HAP-1 (cell line): ENCODE data around the gene GRAMD2B.
A peak's percentile ranks its signal among the peaks of the same experiment; 100 is the strongest.
"Not testable (repeated sequence)": the region's sequence is repeated elsewhere in the genome, so short reads cannot be mapped to it uniquely, and the experiment has no call there.

ENCODE experiments used
- DNase-seq, 2 experiments: peaks; one replicate each; pipeline ENCODE4 v3.0.0-alpha.2; 2016 to 2020; ENCODE audit warnings: low spot score in 2 of 2
- H3K27me3 ChIP-seq: fragments of 250-450 bp; sonication (Bioruptor Pico); 2 replicates; pipeline ENCODE4 v1.5.1; 2020; ENCODE audit warnings: low read depth, mild to moderate bottlenecking, moderate library complexity
- H3K36me3 ChIP-seq: fragments of 250-450 bp; sonication (Bioruptor Pico); replicated peaks from 2 replicates; pipeline ENCODE4 v1.5.1; 2020; ENCODE audit warnings: mild to moderate bottlenecking
- H3K4me1 ChIP-seq: fragments of 250-450 bp; sonication (Bioruptor Pico); 2 replicates; pipeline ENCODE4 v1.5.1; 2020; ENCODE audit warnings: mild to moderate bottlenecking
- H3K4me3 ChIP-seq: fragments of 250-450 bp; sonication (Bioruptor Pico); 2 replicates; pipeline ENCODE4 v1.5.1; 2020; ENCODE audit warnings: mild to moderate bottlenecking, moderate library complexity
- H3K9me3 ChIP-seq: fragments of 250-450 bp; sonication (Bioruptor Pico); 2 replicates; pipeline ENCODE4 v1.5.1; 2020; ENCODE audit warnings: mild to moderate bottlenecking, moderate library complexity
- in situ Hi-C: fragments of 300-500 bp; cut with MboI; formaldehyde crosslinking; loops from 3 replicates; pipeline ENCODE4 v1.14.3; 2020; ENCODE audit warnings: low sequenced_read_pairs, inconsistent platforms, mixed read lengths

GRAMD2B gene

GRCh38 chr5:126395198-126395597 is 28.0 kb upstream of the GRAMD2B start:
- no peak for DNase-seq
- H3K27me3 ChIP-seq = no peaks in the 10 kb centered on the region
- H3K9me3 ChIP-seq = no peaks in the 10 kb centered on the region; the same call in 1 of the 2 replicates
- no peak overlapping the region for H3K4me3 ChIP-seq
- H3K4me1 ChIP-seq = no peaks in the 10 kb centered on the region
- H3K36me3 ChIP-seq = no peaks in the 10 kb centered on the region
- in situ Hi-C loops = no loop called here

GRCh38 chr5:126395605-126396004 is 27.6 kb upstream of the GRAMD2B start:
- in situ Hi-C loops = no loop called here
- Histone ChIP-seq H3K9me3 (no peaks in the 10 kb centered on the region; the same call in 1 of the 2 replicates), H3K36me3 (no peaks in the 10 kb centered on the region), H3K4me3 (no peak overlapping the region), H3K27me3 (no peaks in the 10 kb centered on the region), H3K4me1 (no peaks in the 10 kb centered on the region)
- no peak for DNase-seq

GRCh38 chr5:126396721-126397120 is 26.5 kb upstream of the GRAMD2B start:
- H3K36me3 ChIP-seq, H3K27me3 ChIP-seq, H3K4me3 ChIP-seq, in situ Hi-C loops, H3K4me1 ChIP-seq, H3K9me3 ChIP-seq, DNase-seq: not testable (repeated sequence)

GRCh38 chr5:126398791-126399190 is 24.4 kb upstream of the GRAMD2B start:
- in situ Hi-C loops = no loop called here
- H3K36me3 ChIP-seq = no peaks in the 10 kb centered on the region
- no peak overlapping the region for H3K4me3 ChIP-seq
- H3K27me3 ChIP-seq = no peaks in the 10 kb centered on the region
- no peaks in the 10 kb centered on the region; the same call in 1 of the 2 replicates for H3K9me3 ChIP-seq
- no peak for DNase-seq
- peaks cover 5% of the 10 kb centered on the region for H3K4me1 ChIP-seq

GRCh38 chr5:126400621-126401251 is 22.5 kb upstream of the GRAMD2B start:
- in situ Hi-C loops = no loop called here
- no peak for DNase-seq

GRCh38 chr5:126402621-126403555 is 20.3 kb upstream of the GRAMD2B start:
- H3K27me3 ChIP-seq = no peaks in the 10 kb centered on the region
- in situ Hi-C loops = no loop called here
- no peak for DNase-seq
- no peak overlapping the region for H3K4me3 ChIP-seq
- no peaks in the 10 kb centered on the region for H3K36me3 ChIP-seq
- no peaks in the 10 kb centered on the region; the same call in 1 of the 2 replicates for H3K9me3 ChIP-seq
- H3K4me1 ChIP-seq = peaks cover 12% of the 10 kb centered on the region

More at GRCh38 chr5:126400621-126401251, 22.5 kb upstream of the GRAMD2B start:
- Histone ChIP-seq H3K27me3 (no peaks in the 10 kb centered on the region), H3K4me3 (no peak overlapping the region), H3K4me1 (peaks cover 12% of the 10 kb centered on the region), H3K36me3 (no peaks in the 10 kb centered on the region), H3K9me3 (no peaks in the 10 kb centered on the region; the same call in 1 of the 2 replicates)

GRCh38 chr5:126403876-126404275 is 19.3 kb upstream of the GRAMD2B start:
- Histone ChIP-seq H3K36me3 (no peaks in the 10 kb centered on the region), H3K4me1 (peaks cover 12% of the 10 kb centered on the region), H3K9me3 (no peaks in the 10 kb centered on the region; the same call in 1 of the 2 replicates), H3K27me3 (no peaks in the 10 kb centered on the region), H3K4me3 (no peak overlapping the region)
- in situ Hi-C loops = no loop called here
- DNase-seq = peak in 1 of 2 experiments; percentile 91

GRCh38 chr5:126410623-126411022 is 12.6 kb upstream of the GRAMD2B start:
- H3K9me3 ChIP-seq = no peaks in the 10 kb centered on the region
- H3K4me1 ChIP-seq = no peaks in the 10 kb centered on the region
- no peak for DNase-seq
- in situ Hi-C loops = no loop called here
- H3K36me3 ChIP-seq = no peaks in the 10 kb centered on the region
- no peak overlapping the region for H3K4me3 ChIP-seq
- H3K27me3 ChIP-seq = no peaks in the 10 kb centered on the region

GRCh38 chr5:126413856-126414255 is 9.4 kb upstream of the GRAMD2B start:
- in situ Hi-C loops = no loop called here
- no peaks in the 10 kb centered on the region for H3K27me3 ChIP-seq
- H3K4me1 ChIP-seq = no peaks in the 10 kb centered on the region

GRCh38 chr5:126414874-126415502 is 8.2 kb upstream of the GRAMD2B start:
- Histone ChIP-seq H3K9me3 (no peaks in the 10 kb centered on the region), H3K36me3 (no peaks in the 10 kb centered on the region), H3K4me3 (no peak overlapping the region), H3K27me3 (no peaks in the 10 kb centered on the region), H3K4me1 (no peaks in the 10 kb centered on the region)
- no peak for DNase-seq
- in situ Hi-C loops = no loop called here

More at GRCh38 chr5:126413856-126414255, 9.4 kb upstream of the GRAMD2B start:
- no peaks in the 10 kb centered on the region for H3K9me3 ChIP-seq
- H3K36me3 ChIP-seq = no peaks in the 10 kb centered on the region
- DNase-seq = no peak
- no peak overlapping the region for H3K4me3 ChIP-seq

- H3K36me3 ChIP-seq = no peaks in the 10 kb centered on the region
- no peak for DNase-seq
- H3K27me3 ChIP-seq = no peaks in the 10 kb centered on the region
- in situ Hi-C loops = no loop called here
- no peak overlapping the region for H3K4me3 ChIP-seq
- H3K9me3 ChIP-seq = no peaks in the 10 kb centered on the region
- H3K4me1 ChIP-seq = no peaks in the 10 kb centered on the region
These were observed 7.4 kb upstream of the GRAMD2B start for GRCh38 chr5:126415789-126416188.

- Histone ChIP-seq H3K27me3 (no peaks in the 10 kb centered on the region), H3K36me3 (no peaks in the 10 kb centered on the region), H3K4me1 (no peaks in the 10 kb centered on the region), H3K9me3 (no peaks in the 10 kb centered on the region), H3K4me3 (no peak overlapping the region)
- in situ Hi-C loops = no loop called here
- DNase-seq = no peak
These were observed 6.8 kb upstream of the GRAMD2B start for GRCh38 chr5:126416266-126416925.

GRCh38 chr5:126417178-126417577 is 6.0 kb upstream of the GRAMD2B start:
- Histone ChIP-seq H3K4me1 (no peaks in the 10 kb centered on the region), H3K4me3 (no peak overlapping the region), H3K36me3 (no peaks in the 10 kb centered on the region), H3K9me3 (no peaks in the 10 kb centered on the region), H3K27me3 (no peaks in the 10 kb centered on the region)
- in situ Hi-C loops = no loop called here
- DNase-seq = no peak
